NCI-H146 treated with DMSO at 0.1 percent for 48 hours (cell line): Measurements from ENCODE around the gene MAP2K2.

ENCODE experiments used
- DNase-seq: peaks from one replicate; lab custom pipeline; 2025; ENCODE audit not compliant: unreplicated experiment; lab: John Stamatoyannopoulos, UW

MAP2K2 gene

DNA sequence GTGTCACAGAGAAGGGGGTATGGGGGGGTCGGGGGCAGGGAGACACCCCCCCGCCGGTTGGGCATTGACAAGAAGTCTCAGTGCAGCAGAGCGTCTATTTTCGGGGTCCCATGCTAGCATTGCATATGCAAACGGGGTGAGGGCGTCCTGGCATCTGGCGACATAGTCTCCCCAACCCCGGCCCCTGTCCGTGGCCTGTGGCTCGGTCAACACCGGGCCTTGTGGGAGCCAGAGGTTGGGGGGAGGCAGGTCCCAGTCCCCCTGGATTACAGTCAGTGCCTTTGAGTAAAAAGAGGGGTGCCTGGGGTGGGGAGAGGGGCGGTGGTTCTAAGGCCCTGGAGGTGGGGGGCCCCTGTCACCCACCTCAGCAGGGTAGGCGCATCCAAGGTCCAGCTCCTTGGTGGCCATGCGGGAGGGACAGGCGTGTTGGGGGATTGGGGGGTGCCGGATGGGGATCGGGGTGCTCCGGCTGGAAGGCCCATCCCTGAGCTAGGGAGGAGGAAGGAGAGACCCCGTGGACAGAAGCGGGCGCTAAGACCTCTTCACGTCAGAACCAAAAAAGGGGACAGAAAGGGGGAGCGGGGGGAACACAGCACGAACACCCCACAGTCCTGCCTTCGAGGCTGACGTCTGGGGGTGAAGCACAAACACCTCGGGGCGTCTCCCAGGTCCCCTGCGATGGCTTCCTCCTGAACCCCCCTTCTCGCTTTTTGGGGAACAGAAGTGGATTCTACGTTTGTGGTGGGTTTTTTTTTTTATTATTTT, 78.1 kb downstream of the MAP2K2 start:
- DNase-seq, result no peak

DNA sequence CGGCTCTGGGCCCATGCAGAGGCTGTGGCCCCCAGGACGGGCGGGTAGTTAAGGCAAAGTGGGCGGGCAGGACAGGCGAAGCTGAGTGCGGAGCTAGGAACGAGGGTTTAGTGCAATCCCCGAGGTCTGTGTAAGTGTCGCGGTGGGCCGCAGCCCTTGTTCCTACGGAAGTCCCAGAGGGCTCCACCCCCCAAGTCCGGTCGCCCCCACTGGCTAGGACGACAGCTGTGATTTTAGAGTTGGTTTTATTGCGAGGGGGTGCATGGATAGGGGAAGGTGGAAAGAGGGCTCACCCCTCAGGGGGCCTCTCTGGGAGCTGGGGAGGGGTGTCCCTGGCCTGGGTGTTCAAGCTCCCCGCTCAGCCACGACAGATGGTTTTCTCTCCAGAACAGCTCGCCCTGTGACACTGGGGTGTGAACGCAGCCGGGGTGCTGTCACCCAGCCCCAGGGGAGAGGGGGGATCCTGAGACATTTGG, 78.9 kb downstream of the MAP2K2 start:
- no peak for DNase-seq

DNA sequence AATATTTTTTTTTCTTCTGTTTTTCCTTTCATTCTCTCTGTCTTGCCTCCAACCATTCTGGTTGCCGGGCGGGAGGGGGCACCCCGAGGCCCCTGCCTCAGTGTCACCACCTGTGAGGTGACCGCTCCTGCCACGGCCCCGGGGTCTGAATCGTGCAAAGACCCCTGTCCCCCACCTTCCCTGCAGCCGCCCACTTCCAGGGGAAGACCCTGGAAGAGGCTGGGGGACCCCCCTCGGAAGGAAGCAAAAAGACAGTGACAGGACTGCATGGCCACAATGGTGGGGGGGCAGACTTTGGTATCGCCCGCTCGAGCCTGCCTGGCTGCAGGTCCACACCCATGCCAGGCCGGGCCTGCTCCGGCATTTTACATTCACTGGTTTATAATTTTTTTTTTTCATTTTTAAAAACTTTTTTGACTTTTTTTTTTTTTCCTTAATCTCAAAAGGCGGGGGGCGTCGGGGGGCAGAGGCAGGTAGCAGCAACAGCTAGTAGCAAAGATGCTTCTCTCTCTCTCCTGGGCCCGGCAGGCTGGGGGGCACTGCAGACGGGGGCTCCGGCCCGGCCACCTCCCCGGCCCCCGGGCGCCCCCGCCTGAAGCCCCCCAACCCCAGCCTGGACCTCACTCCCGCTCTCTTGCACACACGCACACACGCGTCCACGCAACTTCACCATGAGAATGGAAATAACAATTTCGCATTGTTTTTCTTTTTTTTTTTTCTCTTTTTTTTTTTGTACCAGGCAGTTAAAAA, 79.8 kb downstream of the MAP2K2 start:
- no peak for DNase-seq

DNA sequence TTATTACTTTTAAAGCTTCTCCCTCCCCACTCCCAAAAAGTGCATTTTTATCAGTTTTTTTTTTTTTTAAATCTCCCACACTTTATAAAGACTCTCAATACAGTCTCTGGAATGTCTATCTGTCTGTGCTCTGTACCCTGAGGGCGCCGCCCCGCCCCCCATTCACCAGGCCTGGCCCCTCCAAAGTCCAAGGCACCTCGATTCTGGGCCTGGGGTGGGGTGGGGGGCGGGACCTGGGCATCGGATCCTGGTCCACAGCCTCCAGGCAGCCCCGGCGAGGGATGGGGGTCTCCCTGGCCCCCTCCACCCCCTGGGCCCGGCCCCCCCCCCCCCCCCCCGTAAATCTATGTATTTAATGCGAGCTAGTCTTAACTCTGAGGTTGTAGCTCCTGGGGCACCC, 80.5 kb downstream of the MAP2K2 start:
- no peak for DNase-seq

DNA sequence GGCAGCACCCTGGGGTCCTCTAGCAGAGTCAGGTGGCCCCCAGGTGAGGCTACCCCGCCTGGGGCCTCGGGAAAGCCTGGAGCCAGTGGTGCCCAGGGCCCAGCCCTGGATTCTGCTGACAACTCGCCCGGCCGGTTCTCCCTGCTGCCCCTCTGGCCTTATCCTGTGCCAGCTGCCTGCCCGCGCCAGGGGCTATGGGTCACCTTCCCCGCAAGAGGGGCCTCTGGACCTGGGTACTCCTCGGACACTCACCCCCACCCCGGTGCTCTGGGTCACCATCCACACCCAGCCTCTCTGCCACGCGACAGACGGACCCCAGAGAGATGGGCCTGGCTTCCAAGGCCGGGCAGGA, 81.2 kb downstream of the MAP2K2 start:
- no peak for DNase-seq

DNA sequence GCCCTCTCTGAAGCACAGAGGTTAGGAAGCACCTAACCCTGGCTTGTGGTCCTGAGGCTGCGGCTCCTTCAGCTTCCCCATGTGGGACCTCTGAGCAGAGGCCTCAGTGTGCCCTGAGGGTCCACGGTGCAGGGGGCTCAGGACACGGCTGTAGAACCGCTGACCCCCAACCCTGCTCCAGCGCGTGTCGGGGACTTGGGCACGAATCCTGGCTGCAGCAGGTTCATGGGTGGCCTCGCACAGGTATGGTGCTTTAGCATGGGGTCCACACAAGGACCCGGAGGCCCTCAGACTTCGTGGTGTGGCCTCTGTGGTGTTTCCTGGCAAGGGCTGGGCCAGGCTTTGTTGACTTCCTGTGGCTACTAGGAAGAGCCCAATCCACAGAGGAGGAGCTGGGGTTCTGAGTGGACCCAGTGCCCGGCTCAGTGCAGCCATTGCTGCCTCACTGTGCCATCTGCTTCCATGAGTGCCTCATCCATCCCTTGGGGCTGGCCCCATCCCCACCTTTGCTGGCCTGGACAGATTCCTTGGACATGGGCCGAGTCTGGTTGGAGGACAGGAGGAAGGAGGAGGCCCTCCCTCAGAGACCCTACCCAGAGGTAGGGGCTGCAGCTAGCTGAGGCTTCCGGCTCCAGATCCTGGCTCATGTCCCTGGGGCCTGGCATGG, 81.7 kb downstream of the MAP2K2 start:
- DNase-seq, result no peak
